HG03571 (cell line): Measurements from ENCODE around the gene PLVAP.
"Not testable (repeated sequence)": the region's sequence is repeated elsewhere in the genome, so short reads cannot be mapped to it uniquely, and the experiment has no call there.

Experiments
- ATAC-seq: cut with Tn5 transposase; IDR thresholded peaks from one replicate; pipeline ENCODE4 v1.9.1; 2021; ENCODE audit not compliant: unreplicated experiment

PLVAP gene

DNA sequence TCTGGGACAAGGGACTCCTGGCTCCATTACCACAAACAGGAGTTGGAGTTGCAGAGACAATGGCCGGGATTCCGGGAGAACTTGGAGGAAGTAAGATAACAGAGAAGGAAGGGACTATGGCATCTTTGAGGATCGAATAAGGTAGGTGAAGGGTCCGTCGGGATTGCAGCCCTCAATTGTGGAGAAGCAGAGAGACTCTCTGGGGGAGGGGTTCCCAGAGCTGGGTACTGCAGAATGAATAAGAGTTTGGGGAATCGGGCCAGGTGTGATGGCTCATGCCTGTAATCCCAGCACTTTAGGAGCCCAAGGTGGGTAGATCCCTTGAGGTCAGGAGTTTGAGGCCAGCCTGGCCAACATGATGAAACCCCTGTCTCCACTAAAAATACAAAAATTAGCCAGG, 24.5 kb upstream of the PLVAP start:
- no peak for ATAC-seq

DNA sequence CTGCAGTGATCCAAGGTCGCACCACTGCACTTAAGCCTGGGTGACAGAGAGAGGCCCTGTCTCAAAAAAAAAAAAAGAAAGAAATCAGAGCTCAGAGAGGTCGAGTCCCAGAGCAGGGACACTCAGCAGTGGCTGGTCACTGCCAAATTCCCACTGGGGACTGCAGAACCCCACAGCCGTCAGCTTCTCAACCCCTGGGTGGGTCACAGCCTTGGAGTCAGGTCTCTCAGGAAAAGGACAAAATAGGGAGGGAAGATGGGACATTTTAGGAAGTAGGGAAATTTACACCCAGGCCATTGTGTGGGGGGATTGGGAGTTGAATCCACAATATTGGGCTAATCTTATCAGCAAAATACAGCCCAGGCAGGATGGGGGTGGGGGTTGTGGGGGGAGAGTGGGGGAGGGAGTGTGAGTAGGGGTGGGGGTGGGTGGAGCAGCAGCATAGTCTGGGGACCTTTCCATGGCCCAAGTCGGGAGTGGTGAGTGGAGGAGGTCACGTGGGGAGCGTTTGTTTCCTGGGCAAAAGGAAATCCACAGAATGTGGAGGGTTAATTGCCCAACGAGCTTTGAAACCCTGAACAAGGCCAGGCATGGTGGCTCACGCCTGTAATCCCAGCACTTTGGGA, 21.9 kb upstream of the PLVAP start:
- no peak for ATAC-seq

DNA sequence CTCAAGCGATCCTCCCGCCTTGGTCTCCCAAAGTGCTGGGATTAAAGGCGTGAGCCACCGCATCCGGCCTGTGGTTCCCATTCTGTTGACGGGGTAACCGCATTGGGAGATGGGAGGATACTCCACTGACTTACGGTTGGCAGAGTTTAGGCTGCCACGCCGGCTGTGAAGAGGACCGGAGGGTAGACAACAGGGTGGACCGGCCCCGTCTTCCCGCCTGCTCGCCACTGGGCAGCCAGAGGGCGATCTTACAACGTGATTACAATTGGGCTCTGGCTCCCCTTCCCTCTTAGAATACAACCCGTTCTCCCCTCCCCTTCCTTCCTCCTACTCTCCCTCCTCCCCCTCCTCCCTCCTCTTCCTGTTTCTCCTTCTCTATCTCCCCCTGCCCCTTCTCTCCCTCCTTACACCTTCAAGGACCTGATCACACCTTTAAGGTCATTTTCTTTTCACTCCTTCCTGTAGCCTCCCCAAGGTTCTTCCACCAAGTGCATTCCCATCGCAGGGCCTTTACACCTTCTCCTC, 17.8 kb upstream of the PLVAP start:
- no peak for ATAC-seq

DNA sequence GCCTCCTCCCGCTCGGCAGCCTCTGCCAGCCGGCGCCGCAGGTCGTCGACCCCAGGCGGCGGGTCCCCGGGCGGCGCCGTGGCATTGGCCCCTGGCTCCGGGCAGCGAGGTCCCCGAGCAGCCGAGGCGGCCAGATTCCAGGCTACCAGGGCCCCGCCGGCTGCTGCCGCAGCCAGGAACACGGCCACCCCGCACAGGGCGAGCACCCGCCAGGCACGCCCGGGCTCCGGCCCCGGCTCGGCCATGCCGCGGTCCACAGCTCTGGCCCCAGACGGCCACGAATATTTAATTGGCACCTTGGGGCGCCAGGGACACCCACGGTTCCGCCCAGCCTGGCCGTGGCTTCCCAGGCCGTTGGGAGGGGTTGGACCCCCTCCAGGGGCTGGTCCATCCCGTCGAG, 16.8 kb upstream of the PLVAP start, which contains the start of gene CCDC194:
Gene CCDC194, minus strand, starts transcription at position 283 of the 400 bp plus-strand sequence. Its CDS starts 38 bp downstream, at position 245.
- no peak for ATAC-seq

DNA sequence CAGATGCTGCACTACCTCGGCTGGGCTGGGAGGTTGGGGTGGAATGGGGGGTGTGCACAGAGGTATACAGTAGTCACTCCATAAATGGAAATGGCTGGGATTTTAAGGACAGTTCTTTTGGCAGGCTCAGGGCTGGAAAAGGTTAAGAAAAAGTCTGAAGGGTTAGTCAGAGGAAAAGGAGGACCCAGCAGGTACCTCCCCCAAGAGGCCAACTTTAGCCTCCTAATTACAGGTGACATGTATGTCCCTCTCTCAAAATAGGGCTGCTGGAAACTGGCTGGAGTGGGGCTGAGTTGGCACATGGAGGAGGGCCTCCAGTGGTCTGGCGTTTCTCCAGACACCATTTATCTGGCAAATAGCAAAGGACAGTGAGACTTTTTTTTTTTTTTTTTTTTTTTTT, 15.9 kb upstream of the PLVAP start:
- no peak for ATAC-seq

DNA sequence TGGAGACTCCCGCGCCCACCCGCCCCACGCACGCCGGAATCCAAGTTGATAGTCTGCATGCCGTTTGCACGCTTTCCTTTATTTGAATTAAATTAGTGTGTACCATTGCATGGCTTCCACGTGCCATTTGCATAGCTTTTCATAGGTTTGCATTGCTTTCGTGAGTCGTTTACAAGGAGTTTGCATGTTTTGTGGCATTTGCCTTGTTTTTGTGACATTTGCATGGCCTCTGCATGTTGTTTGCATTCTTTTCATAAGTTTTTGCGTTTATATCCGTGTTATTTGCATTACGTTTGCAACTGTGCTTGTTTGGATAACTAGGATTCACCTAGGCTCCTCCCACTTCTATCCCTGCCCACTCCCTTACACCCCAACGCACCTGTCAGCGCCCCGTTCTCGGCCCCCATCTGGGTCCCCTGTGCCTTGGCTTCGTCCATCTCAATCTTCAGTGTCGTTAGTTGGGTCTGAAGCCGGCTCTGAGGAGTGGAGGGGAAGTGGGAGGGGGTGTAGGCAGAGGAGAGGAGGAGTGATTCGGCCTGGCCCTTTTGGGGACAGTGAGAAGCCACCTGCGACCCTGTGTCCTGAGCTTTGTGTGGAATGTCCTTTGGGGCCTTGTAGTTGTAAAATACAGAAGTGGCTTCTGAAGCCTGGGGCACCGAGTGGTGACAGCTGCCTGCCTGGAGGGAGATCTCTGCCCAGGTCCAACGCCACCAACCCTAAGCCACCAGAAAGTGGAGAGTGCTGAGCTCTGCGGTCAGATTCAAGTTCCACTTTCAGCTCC, 14.4 kb upstream of the PLVAP start:
- no peak for ATAC-seq

DNA sequence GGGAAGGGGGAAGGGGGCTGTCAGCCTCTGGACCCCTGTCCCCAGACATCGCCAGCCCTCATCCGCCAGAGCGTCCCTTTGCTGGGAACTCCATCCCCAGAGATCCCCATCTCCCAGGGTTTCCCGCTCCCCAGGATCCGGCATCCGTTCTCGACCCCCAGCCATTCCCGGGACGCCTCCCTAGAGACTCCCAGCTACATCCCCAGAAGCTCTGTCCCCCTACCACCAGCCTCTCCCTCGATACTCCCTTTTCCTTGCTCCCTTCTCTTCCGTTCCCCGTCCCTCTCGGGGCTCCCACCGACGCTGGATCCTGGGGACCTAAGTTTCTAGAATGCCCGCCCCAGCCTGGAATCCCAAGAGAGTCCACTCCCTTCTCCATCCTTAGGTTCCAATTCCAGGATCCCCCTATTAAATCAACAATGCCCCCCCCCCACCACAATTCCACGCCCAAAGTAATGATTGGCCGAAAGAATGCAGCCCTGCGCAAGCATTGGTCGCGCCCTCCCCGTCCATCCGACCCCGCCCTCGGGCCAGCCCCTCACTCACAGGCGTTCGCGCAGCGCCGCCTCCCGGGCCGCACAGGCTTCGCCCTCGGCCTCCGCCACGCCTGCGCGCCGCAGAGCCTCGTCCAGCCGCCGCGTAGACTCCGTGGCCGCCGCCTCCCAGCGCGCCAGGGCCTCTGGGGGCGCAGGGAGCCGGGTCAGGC, 13.7 kb upstream of the PLVAP start:
- ATAC-seq, result peak; percentile 81

DNA sequence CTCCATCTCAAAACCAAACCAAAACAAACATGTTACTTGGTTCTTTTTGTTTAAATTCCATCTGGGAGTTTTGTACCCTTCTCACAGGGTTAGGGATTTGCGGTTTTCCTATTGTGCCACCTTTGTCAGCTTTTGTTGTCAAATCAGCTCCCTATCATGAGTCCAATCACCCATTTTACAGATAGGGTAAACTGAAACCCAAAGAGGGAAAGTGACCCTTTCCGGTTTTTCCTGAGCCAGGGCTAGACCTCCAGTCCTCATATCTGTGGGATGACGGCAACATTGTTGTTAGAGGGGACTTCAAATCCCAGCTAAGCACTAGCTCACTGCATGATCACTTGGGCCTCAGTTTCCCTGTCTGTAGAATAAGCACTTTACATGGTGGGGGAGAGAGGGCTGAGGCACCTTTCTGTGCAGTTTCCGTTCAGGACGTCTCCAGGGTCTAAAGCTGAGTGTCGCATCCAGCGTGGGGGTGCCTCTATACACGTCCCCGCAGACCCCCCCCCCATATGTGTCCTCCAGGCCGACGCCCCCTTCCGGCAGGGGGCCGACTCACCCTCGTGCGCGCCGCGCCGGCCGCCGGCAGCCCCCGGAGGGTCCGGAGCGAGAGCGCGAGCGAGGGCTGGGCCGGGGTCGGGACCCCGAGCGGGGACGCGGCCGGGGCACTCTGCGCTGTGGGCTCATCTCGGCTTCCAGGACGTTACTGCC, 13.0 kb upstream of the PLVAP start:
- no peak for ATAC-seq

DNA sequence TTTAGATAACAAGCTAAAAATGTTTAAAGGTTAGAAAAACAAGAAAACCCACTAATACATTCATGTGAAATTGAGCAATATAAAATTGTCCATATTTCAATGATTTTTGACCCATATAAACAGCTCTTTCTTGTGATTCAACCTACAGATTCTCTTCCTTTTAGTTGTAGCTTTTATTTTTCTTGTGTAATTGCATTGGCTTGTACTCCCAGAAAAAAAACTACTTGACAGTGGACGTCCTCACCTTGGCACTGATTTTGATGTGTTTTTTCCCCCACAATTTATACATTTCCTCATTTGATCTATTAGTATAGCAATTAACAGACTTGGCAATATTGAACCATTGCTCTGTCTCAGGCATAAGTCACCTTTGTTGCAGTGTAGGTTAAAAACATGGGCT, 12.1 kb upstream of the PLVAP start:
- ATAC-seq, result no peak

DNA sequence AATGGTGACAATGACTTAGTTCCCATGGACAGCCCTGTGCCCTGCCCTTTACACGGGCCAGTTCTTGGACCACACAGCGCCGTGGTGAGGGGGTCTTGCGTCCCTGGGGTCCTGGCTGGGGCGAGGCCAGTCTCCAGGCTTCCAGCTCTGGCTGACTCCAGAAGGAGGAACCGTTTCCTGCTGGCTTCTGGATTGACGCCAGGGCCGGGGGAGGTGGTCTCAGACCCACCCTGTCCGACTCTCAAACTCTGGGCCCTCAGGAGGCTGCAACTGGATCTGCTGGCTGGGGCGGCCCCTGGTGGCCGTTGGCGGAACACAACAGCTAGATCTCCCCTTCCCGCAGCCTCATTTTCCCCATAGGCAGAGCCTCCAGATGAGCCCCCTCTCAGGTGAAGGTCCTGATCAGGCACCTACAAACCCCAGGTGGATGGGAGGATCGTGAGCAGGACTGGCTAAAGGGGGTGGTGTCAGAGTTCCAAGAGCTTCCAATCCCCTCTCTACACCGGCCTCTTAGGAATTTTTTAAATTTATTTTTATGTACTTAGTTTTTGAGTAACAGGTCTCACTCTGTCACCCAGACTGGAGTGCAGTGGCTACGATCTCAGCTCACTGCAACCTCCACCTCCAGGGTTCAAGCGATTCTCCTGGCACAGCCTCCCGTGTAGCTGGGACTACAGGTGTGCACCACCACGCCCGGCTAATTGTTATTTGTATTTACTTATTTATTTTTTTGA, 8.9 kb upstream of the PLVAP start:
- ATAC-seq, result no peak

DNA sequence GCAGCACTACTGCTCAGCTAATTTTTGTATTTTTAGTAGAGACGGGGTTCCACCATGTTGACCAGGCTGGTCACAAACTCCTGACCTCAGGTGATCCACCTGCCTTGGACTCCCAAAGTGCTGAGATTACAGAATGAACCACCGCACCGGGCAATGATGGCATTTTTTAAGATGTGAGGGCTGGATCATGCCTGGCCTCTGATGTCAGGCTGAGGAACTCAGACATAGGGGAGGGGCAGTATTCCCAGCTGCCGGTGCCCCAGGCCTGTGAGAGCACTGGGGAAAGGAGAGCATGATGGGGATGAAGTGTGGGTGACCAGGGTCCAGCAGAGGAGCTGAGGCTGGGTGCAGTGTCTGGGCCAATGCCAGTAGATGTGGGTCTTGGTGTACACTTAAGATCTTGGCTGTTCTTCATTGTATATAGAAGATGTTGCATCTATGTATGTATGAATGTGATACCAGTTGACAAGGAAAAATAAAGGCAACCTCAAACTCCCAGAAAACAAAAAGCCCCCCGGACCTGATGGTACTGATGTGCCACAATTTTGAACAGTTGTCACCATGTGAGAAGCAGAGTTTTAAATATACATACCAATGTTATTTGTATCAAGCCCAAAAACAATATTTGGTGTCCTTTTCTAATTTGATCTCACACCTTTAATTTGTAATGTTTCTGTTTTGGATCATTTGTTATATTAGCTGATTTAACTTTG, 3.4 kb upstream of the PLVAP start:
- ATAC-seq, result no peak

DNA sequence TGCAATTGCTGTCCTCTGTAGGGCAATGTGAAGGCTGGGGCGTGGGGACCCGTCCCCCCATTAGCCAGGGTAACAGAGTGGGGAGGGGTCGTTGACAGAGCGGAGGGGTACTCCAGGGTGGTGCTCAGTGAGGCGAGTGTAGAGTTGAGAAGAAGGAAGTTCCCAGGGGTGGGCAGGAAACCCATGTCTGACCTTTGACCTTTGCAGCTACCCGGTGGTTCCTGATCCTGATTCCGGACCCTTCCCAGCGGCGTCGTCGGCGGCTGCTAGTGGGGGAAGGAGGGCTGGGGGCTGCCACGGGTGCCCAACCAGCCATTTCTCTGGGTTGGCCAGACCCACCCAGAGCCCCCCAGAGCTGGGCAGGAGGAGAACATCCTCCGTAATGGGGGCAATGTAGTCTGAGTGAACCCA, 2.1 kb upstream of the PLVAP start:
- ATAC-seq, result no peak

DNA sequence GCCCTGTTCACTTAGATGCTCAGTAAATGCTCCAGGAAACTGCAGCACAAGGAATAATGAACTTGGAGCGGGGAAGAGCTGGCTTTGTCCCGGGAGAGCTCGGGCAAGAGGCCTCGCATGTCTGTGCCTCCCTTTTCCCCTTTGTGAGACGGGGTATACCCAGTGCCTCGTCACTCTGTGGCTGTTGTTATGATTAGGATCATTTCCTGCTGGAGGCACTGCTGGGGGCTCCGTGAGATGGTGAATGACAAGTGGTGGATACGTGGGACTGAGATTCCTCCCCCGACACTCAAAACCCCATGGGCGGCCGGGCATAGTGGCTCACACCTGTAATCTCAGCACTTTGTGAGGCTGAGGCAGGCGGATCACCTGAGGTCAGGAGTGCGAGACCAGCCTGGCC, 1.1 kb upstream of the PLVAP start:
- ATAC-seq, result no peak

DNA sequence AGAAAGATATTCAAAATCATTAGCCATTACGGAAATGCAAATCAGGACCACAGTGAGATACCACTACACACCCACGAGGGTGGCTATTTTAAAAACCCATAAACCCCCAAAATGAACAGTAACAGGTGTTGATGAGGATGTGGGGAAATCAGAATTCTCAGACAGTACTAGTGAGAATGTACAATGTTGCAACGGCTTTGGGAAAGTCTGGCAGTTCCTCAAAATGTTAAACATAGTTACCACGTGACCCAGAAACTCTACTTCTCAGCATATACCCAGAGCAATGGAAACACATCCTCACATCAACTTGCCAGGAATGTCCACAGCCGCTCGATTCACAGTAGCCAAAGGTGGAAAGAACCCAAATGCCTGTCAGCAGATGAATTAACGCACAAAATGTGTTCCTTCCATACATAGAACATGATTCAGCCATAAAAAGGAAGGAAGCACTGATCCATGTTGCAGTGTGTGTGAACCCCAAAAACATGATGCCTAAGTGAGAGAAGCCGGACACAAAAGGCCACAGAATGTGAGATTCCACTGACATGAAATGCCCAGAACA, 7.0 kb downstream of the PLVAP start:
- peak; percentile 72 for ATAC-seq

DNA sequence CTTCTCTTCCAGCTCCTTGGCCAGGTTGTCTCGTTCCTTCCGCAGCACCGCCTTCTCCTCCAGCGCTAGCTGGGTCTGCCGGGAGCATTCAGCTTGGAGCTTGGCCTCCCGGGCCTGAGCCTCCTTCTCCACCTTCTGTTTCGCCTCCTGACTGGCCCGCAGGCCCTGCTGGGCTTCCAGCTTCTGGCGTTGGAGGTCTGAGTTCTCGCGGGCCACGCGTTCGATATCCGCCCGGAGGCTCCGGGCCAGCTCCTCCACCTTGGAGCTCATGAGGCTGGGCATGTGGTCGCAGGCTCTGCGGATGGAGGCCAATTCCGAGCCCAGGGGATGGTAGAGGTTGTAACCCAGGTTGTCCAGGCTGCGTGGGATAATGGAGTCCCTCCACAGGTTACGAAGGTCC, 11.8 kb downstream of the PLVAP start:
- ATAC-seq, result no peak

DNA sequence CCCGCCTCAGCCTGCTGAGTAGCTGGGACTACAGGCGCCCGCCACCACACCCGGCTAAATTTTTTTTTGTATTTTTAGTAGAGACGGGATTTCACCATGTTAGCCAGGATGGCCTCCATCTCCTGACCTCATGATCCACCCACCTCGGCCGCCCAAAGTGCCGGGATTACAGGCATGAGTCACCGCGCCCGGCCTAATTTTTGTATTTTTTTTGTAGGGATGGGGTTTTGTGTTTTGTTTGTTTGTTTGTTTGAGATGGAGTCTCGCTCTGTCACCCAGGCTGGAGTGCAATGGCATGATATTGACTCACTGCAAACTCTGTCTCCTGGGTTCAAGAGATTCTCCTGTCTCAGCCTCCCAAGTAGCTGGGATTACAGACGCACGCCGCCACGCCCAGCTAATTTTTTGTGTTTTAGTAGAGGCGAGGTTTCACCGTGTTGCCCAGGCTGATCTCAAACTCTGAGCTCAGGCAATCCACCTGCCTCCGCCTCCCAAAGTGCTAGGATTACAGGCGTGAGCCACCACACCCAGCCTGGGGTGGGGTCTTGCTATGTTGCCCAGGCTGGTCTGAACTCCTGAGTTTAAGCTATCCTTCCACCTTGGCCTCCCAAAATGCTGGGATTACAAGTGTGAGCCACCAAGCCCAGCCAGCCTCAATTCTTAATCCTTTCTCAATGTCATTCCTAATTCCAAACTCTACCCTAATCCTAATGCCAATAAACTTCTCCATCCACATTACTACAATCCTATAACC, 13.1 kb downstream of the PLVAP start:
- not testable (repeated sequence) for ATAC-seq

DNA sequence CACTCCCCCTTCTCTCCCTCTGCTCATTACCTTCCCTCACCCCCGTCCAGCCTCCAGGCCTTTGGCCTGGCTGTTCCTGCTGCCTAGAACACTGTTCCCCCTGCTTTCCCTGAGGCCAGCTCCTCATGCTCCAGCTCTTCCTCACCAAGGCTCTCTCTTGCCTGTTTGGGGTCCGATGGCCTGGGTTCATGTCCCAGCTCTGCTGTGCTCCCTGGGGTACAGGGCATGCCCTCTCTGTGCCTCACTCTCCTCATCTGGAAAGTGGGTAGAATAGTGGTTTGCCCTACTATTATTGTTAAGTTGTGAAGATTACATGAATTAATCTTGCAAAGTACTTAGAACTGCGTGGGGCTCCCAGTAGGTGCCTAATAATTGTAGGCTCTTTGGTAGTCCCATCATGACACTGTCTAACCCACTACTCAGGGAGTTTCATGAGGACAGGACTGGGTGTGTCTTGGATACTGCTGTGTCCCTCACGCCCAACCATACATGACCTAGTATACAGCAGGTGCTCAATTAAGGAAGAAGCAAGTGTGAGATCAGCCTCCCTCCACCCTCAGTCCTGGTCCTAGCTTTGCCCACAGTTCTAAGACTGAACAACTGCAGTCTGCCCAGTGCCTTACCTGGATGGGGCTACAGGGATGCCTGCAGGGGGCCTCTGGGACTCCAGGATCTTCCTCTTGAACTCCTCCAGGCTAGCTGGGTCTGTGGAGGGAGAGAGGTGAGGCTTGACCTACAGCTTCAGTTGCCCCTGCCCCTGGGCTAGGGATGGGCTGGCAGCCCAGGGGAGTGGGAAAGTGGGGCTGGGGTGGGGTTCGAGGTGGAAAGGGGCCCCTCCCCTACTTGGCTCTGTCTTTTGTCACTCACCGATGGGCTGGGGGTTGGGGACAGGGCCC, 17.0 kb downstream of the PLVAP start:
- ATAC-seq, result no peak

DNA sequence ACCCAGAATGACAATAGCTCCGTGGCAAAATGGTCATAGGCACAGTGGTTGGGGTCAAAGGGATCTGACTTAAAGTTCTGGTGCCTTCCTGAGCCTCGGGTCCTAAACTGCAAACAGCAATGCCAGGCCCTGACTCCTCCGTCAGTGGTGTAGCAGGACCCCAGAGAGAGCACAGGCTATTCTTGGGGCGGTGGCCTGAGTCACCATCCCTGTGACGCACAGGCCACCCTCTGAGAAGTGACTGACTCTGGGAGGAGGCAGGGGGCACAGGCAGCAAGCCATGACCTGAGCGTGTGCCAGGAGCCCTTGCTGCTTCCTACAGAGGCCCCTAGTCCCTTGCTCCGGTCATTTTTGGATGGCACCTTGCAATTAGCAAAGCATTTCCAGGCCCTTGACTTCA, 18.7 kb downstream of the PLVAP start:
- ATAC-seq, result no peak
